ENCODE data around the gene GPHN. TPM values are rescaled to one million over a fixed set of nuclear protein-coding genes. Genes with fewer than 3 reads are reported as not detected.

GPHN gene
- total RNA-seq, 2 donors from 2014 or later, result 24.1 to 25.7 TPM

GRCh38 chr14:66992776-66993175 lies 484.8 kb downstream of the GPHN start:
- no peaks in the 10 kb centered on the region for H3K27me3 ChIP-seq
- TF ChIP-seq POLR2A (IDR thresholded peaks at IDR 0.05) (no peak), CTCF (IDR thresholded peaks at IDR 0.05) (no peak)
- no peak overlapping the region for H3K27ac ChIP-seq
- H3K4me1 ChIP-seq, result no peaks in the 10 kb centered on the region
- no peak for DNase-seq
- intact Hi-C loops (cut with DNase I), result no loop called here
- no peaks in the 10 kb centered on the region for H3K9me3 ChIP-seq
- 81 to 93% methylated on average over 2 of the region's 2 CpGs for WGBS, 2 donors
- no peaks in the 10 kb centered on the region for H3K36me3 ChIP-seq (replicated peaks in 1 of 2; ENCODE audit: insufficient read depth in 1 of 2, low read depth in 2 of 2)
- ATAC-seq, result no peak
- H3K4me3 ChIP-seq, result no peak overlapping the region

- intact Hi-C loops (cut with DNase I), result no loop called here
- H3K27me3 ChIP-seq, result no peaks in the 10 kb centered on the region
- H3K9me3 ChIP-seq, result no peaks in the 10 kb centered on the region
- no peak overlapping the region for H3K4me3 ChIP-seq
- H3K36me3 ChIP-seq (replicated peaks in 1 of 2; ENCODE audit: insufficient read depth in 1 of 2, low read depth in 2 of 2), result no peaks in the 10 kb centered on the region
- no peak overlapping the region for H3K27ac ChIP-seq
- H3K4me1 ChIP-seq, result no peaks in the 10 kb centered on the region
- ATAC-seq (no peak), DNase-seq (no peak)
- TF ChIP-seq CTCF (IDR thresholded peaks at IDR 0.05), result no peak
- TF ChIP-seq POLR2A (IDR thresholded peaks at IDR 0.05), result no peak
- WGBS, 2 donors, result 72 to 78% methylated on average over 1 of the region's 1 CpG
Observed at GRCh38 chr14:66993512-66993911, 485.6 kb downstream of the GPHN start.

- Histone ChIP-seq H3K36me3 (replicated peaks in 1 of 2; ENCODE audit: insufficient read depth in 1 of 2, low read depth in 2 of 2) (no peaks in the 10 kb centered on the region), H3K4me1 (no peaks in the 10 kb centered on the region), H3K27me3 (no peaks in the 10 kb centered on the region), H3K27ac (no peak overlapping the region), H3K4me3 (no peak overlapping the region), H3K9me3 (no peaks in the 10 kb centered on the region)
- DNase-seq (no peak), ATAC-seq (no peak)
- TF ChIP-seq POLR2A (IDR thresholded peaks at IDR 0.05) (no peak), CTCF (IDR thresholded peaks at IDR 0.05) (no peak)
- 85 to 91% methylated on average over 3 of the region's 3 CpGs for WGBS, 2 donors
- intact Hi-C loops (cut with DNase I), result no loop called here
Observed at GRCh38 chr14:66998013-66998412, 490.1 kb downstream of the GPHN start.

GRCh38 chr14:66999978-67000377 lies 492.0 kb downstream of the GPHN start:
- ATAC-seq (no peak), DNase-seq (no peak)
- Histone ChIP-seq H3K36me3 (replicated peaks in 1 of 2; ENCODE audit: insufficient read depth in 1 of 2, low read depth in 2 of 2) (peaks cover 0 to 1% of the 10 kb centered on the region in 2 donors), H3K4me1 (no peaks in the 10 kb centered on the region), H3K9me3 (no peaks in the 10 kb centered on the region), H3K4me3 (no peak overlapping the region), H3K27me3 (no peaks in the 10 kb centered on the region), H3K27ac (no peak overlapping the region)
- intact Hi-C loops (cut with DNase I), result no loop called here
- TF ChIP-seq POLR2A (IDR thresholded peaks at IDR 0.05) (no peak), CTCF (IDR thresholded peaks at IDR 0.05) (no peak)

GRCh38 chr14:67002994-67003753 lies 495.2 kb downstream of the GPHN start:
- no peak overlapping the region for H3K4me3 ChIP-seq
- H3K27ac ChIP-seq, result no peak overlapping the region
- no peaks in the 10 kb centered on the region for H3K4me1 ChIP-seq
- DNase-seq, result no peak
- no peak for TF ChIP-seq POLR2A (IDR thresholded peaks at IDR 0.05)
- no peak for TF ChIP-seq CTCF (IDR thresholded peaks at IDR 0.05)
- H3K36me3 ChIP-seq (replicated peaks in 1 of 2; ENCODE audit: insufficient read depth in 1 of 2, low read depth in 2 of 2), result peaks cover 0 to 1% of the 10 kb centered on the region in 2 donors
- no peaks in the 10 kb centered on the region for H3K27me3 ChIP-seq
- intact Hi-C loops (cut with DNase I), result no loop called here
- H3K9me3 ChIP-seq, result no peaks in the 10 kb centered on the region
- no peak for ATAC-seq
